Urinary bladder (tissue), 4 donors: Measurements from ENCODE around the gene TMED4. TPM values are rescaled to one million over a fixed set of nuclear protein-coding genes. Genes with fewer than 3 reads are reported as not detected.

Experiments
- DNase-seq: peaks from one replicate; pipeline ENCODE4 v3.0.0-alpha.2; 2015; ENCODE audit errors: extremely low spot score
- H3K27ac ChIP-seq: one replicate; pipeline ENCODE4 v1.5.1; 2013; ENCODE audit warnings: low read depth, mild to moderate bottlenecking, moderate library complexity
- H3K36me3 ChIP-seq: one replicate; pipeline ENCODE4 v1.6.1; 2013; ENCODE audit warnings: mild to moderate bottlenecking, moderate library complexity; ENCODE audit not compliant: insufficient read depth
- H3K4me1 ChIP-seq: one replicate; pipeline ENCODE4 v1.6.1; 2013; ENCODE audit warnings: mild to moderate bottlenecking, moderate library complexity; ENCODE audit not compliant: insufficient read depth
- H3K4me3 ChIP-seq: one replicate; pipeline ENCODE4 v1.5.1; 2013; ENCODE audit warnings: low read depth, low read length
- WGBS: extraction: QIAGEN DNeasy Blood & Tissue Kit; methylation state at CpG from one replicate; pipeline ENCODE4 v1.1.7; 2013; 5-methylcytosine and 5-hydroxymethylcytosine counted together
- polyA plus RNA-seq: library from polyadenylated mRNA; stranded (reverse); fragments of 200-250 nt; gene quantifications from one replicate; pipeline ENCODE4 v1.2.3, GENCODE V29; 2013
- total RNA-seq: library from RNA; depleted of rRNA; stranded (reverse); fragments of >200 nt; gene quantifications from one replicate; pipeline ENCODE4 v1.2.3, GENCODE V29; 2014
- donor health status: healthy with polysubstance abuse.
- donor health status: healthy.

Gene TMED4
- total and polyA plus RNA-seq, 2 donors, result 70.3 to 92.6 TPM

- 78% methylated on average over 10 of the region's 10 CpGs for WGBS
Measured at GRCh38 chr7:44536090-44536489, 45.9 kb downstream of the TMED4 start.

GRCh38 chr7:44535348-44536064 is 46.5 kb downstream of the TMED4 start:
- H3K36me3 ChIP-seq, result no peaks in the 10 kb centered on the region
- DNase-seq, result no peak
- WGBS, result 90% methylated on average over 8 of the region's 8 CpGs
- no peak overlapping the region for H3K4me3 ChIP-seq
- no peak overlapping the region for H3K27ac ChIP-seq
- H3K4me1 ChIP-seq, result no peaks in the 10 kb centered on the region

More at GRCh38 chr7:44536090-44536489, 45.9 kb downstream of the TMED4 start:
- Histone ChIP-seq H3K36me3 (no peaks in the 10 kb centered on the region), H3K27ac (no peak overlapping the region), H3K4me3 (no peak overlapping the region), H3K4me1 (no peaks in the 10 kb centered on the region)
- no peak for DNase-seq

- no peaks in the 10 kb centered on the region for H3K4me1 ChIP-seq
- H3K4me3 ChIP-seq, result no peak overlapping the region
- H3K27ac ChIP-seq, result no peak overlapping the region
- whole genome bisulfite sequencing, result 61% methylated on average over 7 of the region's 7 CpGs
- no peak for DNase-seq
- H3K36me3 ChIP-seq, result no peaks in the 10 kb centered on the region
Measured at GRCh38 chr7:44534501-44534900, 47.5 kb downstream of the TMED4 start.

DNA sequence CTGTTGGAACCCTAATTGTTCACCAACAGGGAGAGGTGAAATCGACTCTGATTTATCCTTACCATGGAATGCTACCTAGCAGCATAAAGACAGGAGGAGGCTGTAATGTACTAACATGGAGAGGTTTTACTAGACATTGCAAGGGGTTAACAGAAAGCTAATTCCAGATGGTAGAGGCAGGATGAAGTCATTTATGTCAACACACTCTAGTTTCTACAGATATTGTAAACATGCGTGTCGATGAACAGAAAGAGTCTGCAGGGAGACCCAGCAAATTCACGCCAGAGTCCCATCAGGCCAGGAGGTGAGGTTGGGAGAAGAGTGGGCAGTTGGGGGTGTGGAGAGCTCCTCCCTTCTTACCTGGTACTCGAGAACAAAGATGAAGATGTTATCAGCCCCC is 47.9 kb downstream of the TMED4 start:
- H3K27ac ChIP-seq, result no peak overlapping the region
- no peak for DNase-seq
- no peaks in the 10 kb centered on the region for H3K36me3 ChIP-seq
- no peaks in the 10 kb centered on the region for H3K4me1 ChIP-seq
- 41% methylated on average over 5 of the region's 5 CpGs for WGBS
- H3K4me3 ChIP-seq, result no peak overlapping the region

- no peaks in the 10 kb centered on the region for H3K36me3 ChIP-seq
- no peak overlapping the region for H3K27ac ChIP-seq
- no peak for DNase-seq
- H3K4me1 ChIP-seq, result no peaks in the 10 kb centered on the region
- no peak overlapping the region for H3K4me3 ChIP-seq
- 70% methylated on average over 8 of the region's 8 CpGs for WGBS
Measured at GRCh38 chr7:44533301-44534055, 48.6 kb downstream of the TMED4 start.

DNA sequence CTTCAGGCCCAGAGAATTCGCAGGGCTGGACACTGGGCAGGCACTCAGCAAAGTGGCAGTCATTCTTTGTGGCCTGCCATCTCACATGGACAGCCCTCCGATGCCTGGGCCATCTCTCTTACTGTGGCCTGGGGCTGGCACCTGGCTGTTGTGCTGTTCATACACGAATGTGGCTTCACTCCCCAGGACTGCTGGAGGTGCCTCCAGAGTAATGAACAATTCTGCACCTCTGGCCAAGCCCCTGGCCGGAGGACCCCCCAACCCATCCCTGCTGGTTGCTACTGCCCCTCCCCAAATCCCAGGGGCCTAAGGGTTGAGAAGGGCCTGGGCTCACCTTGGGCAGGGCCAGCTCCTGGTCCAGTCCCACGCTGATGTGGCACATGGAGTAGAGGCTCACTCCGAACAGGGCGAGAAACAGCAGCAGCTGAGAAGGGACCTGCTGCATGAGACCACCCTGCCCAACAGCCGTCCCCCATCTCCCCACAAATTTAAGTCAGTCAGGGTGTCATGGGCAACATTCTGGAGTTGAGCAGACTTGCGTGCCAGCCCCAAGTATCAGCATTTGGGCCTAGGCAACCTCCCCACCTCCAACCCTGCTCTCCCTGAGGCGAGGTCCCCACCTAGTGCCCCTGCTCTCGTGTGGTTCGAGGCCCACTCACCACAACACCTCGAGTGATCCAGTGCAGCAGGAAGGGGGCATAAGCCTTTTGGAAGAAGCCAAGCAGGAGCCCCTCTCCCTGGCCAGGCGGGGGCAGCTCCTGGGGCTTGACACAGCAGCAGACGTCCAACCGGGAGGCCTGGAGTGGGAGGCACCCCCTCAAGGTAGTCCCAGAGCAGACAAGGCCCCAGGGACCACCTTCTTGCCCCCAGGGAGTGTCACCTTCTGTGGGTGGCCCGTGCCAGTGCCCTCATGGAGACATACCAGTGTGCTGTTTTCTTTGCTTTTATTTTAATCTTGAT is 50.3 kb downstream of the TMED4 start:
- Histone ChIP-seq H3K4me1 (no peaks in the 10 kb centered on the region), H3K36me3 (no peaks in the 10 kb centered on the region), H3K27ac (no peak overlapping the region), H3K4me3 (no peak overlapping the region)
- no peak for DNase-seq
- WGBS, result 86% methylated on average over 17 of the region's 17 CpGs

- WGBS, result 77% methylated on average over 10 of the region's 10 CpGs
- Histone ChIP-seq H3K4me1 (no peaks in the 10 kb centered on the region), H3K27ac (no peak overlapping the region), H3K4me3 (no peak overlapping the region), H3K36me3 (no peaks in the 10 kb centered on the region)
- DNase-seq, result no peak
Measured at GRCh38 chr7:44530990-44531389, 51.0 kb downstream of the TMED4 start.

Other genes starting within 250 kb of the TMED4 start
- 35.9 TPM for gene NUDCD3, start 91.6 kb downstream of the TMED4 start, total RNA-seq
- gene NUDCD3, start 91.6 kb downstream of the TMED4 start, polyA plus RNA-seq, result 59.8 TPM
- gene NPC1L1, start 40.9 kb downstream of the TMED4 start, total RNA-seq, result not detected
- 0.25 TPM for gene NPC1L1, start 40.9 kb downstream of the TMED4 start, polyA plus RNA-seq
- 34.7 TPM for gene DDX56, start 8.3 kb downstream of the TMED4 start, total RNA-seq
- 44.6 TPM for gene DDX56, start 8.3 kb downstream of the TMED4 start, polyA plus RNA-seq
- gene OGDH, start 24.4 kb upstream of the TMED4 start, total RNA-seq, result 43.1 TPM
- gene OGDH, start 24.4 kb upstream of the TMED4 start, polyA plus RNA-seq, result 83.5 TPM
- gene ZMIZ2, start 166.6 kb upstream of the TMED4 start, total RNA-seq, result 13.3 TPM
- 36.7 TPM for gene ZMIZ2, start 166.6 kb upstream of the TMED4 start, polyA plus RNA-seq
- gene PPIA, start 214.4 kb upstream of the TMED4 start, total RNA-seq, result 1,408 TPM
- gene PPIA, start 214.4 kb upstream of the TMED4 start, polyA plus RNA-seq, result 1,866 TPM